HG02981 (cell line): ENCODE data around the gene SERGEF.

Experiments used
- ATAC-seq: cut with Tn5 transposase; IDR thresholded peaks from one replicate; pipeline ENCODE4 v1.9.1; 2021; ENCODE audit warnings: mild to moderate bottlenecking, moderate library complexity; ENCODE audit not compliant: unreplicated experiment

The SERGEF gene

DNA sequence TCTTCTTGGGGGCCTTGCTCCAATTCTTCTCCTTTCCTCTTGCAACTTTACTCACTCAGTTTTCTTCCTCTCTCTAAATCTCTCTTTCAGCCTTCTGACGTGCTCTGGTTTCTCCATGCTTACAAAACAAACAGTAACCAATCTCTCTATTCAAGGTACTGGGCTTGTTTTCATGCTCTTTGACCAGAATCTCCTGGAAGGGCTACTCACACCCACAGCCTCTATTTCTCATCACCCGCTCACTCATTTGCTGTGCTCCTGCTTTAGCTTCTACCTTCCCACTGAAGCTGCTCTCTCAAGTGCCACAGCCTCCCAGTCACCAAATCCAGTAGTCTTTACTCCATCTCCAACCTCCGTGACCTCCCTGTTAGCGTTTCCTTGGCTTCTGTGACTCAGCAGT lies 60.4 kb downstream of the SERGEF start:
- no peak for ATAC-seq

- ATAC-seq, result no peak
Observed at GRCh38 chr11:17951685-17952388, 61.0 kb downstream of the SERGEF start.

DNA sequence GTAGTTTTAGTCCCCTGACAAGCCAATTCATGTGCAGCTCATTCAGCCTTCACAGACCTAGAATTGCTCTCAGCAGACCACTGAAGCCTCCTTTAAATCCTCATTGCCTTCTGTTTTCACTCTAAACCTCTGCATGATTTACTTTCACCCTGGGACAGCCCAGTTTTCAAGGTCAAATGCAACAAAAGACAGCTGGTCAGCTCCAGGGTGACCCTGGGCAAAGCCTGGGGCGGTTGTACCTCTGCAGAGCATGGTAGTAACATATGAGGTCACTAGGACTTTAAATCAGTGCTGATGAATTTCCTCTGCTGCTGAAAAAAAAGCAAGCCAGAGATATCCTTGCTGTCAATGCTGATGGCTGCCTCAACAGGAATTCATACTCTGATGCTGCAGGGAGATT lies 62.2 kb downstream of the SERGEF start:
- ATAC-seq, result no peak

- ATAC-seq, result no peak
Observed at GRCh38 chr11:17948296-17948695, 64.6 kb downstream of the SERGEF start.

DNA sequence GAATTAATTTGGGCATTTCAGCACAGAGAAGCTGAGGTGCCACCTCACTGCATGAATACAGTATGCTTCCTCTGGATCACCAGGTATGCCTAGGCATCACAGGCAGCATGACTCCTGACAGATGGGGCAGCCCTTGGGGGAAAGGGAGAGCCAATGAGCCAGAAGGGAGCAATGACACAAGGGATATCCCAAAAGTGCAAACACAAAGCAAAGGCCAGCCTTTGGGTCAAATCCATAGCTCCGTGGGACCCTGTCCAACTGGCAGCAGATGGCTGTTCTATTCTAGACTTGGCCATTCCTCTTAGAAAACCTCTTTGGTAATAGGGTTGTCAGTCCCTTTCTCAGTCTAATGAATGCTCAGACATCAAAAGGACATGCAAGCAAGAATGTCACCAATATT lies 73.3 kb downstream of the SERGEF start:
- ATAC-seq, result no peak

DNA sequence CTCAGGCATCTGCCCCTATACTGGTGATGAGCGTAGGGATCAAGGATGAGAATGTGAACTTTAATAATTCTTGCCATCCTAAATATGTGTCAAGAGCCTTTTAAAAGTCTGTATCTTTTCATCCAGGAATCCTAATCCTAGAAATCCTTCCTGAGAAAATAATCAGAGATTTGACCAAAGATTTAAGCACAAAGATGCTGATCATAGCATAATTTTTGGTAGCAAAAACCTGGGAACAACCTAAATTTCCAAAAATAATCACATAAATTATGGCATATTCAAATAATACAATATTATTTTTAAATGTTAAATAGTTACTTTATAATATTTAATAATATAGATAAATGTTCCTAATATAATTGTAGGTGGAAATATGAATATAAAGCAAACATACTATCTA lies 76.1 kb downstream of the SERGEF start:
- ATAC-seq, result no peak

DNA sequence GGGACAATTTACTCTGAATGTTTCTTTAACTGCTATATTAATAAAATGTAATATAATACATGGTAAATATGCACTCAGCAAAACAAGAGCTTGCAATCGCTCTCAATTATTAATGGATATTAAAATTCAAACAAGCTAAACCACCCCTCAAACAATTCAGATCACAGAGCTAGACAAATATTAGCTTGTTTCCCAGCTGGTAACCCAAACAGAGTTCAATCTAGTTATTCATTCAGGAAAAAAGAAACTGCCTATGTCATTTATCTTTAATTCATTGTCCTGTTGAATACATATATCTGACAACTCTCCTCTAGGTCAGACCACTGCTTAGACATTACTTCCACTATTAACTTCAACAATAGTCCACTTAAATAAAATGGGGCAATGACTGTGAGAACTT lies 78.7 kb downstream of the SERGEF start:
- no peak for ATAC-seq

- ATAC-seq, result no peak
Observed at GRCh38 chr11:17933708-17934107, 79.1 kb downstream of the SERGEF start.

GRCh38 chr11:17932472-17932871 lies 80.4 kb downstream of the SERGEF start:
- no peak for ATAC-seq

GRCh38 chr11:17931595-17931994 lies 81.3 kb downstream of the SERGEF start:
- ATAC-seq, result no peak

GRCh38 chr11:17930544-17931125 lies 82.2 kb downstream of the SERGEF start:
- no peak for ATAC-seq

GRCh38 chr11:17929171-17929570 lies 83.7 kb downstream of the SERGEF start:
- no peak for ATAC-seq

DNA sequence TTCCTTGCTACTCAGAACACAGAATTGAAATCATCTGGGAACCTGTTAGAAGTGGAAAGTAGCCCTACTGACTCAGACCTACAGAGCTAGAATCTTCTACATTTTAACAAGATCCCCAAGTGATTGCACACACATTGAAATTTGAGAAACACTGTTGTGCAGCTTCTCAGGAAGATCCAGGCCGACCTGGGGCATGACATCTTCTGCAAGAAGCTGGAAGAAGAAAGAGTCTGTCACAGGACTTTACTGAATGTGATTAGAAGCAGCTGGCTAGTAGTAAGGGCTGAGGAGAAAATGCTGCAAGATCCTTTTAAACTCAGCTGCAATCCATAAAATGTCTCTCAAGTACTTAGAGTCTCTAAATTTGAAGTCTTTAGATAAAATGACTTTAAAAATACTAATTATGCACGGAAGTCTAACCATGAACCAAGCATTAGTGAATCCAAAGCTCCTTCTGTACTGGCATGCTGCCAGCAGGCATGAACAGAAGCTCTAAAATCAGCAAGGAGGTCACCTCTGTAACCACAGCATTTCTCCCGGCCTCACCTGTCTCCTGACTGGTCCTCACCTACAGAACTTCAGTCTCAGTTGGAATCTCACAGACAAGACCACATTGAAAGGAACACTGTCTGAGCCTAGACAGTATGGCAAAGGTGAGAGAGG lies 85.0 kb downstream of the SERGEF start:
- no peak for ATAC-seq

GRCh38 chr11:17927041-17927440 lies 85.8 kb downstream of the SERGEF start:
- ATAC-seq, result no peak

DNA sequence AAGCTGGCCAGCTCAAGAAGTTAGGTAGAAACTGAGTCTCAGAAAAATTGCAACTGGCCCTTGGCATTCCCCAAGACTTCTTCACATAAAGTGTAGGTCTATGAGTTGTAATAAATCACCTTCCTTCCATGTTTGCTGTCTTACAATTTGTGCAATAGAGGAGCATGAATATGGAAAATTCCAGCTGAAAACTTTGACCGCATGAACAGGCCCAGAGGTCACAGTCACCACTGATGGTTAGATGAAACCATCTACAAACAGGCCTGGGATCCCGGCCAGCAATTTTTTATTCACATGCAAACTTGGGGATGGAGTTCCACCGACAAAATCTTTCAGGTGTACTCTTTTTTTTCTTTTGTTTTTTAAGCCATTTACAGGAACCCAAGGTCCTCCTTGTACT lies 88.1 kb downstream of the SERGEF start:
- no peak for ATAC-seq

GRCh38 chr11:17923217-17923616 lies 89.6 kb downstream of the SERGEF start:
- no peak for ATAC-seq

GRCh38 chr11:17922416-17922788 lies 90.4 kb downstream of the SERGEF start:
- no peak for ATAC-seq

- no peak for ATAC-seq
Observed at GRCh38 chr11:17921659-17922415, 91.0 kb downstream of the SERGEF start.

- no peak for ATAC-seq
Observed at GRCh38 chr11:17918049-17918605, 94.7 kb downstream of the SERGEF start.

DNA sequence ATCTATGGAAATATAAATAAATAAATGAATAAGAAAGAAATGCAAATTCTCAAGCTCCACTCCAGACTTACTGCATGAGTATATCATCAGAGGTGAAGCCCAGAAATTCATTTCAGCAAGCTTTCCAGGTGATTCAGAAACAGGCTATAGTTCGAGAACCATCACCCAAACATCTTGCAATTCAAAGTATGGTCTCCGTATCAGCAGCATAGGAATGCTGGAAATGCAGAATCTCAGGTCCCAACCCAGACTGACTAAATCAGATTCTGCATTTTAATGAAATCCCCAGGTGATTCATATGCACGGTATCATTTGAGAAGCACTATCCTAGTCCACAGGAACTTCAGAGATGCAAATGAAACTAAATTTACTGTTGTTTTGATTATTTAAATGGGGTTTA lies 95.3 kb downstream of the SERGEF start:
- no peak for ATAC-seq

DNA sequence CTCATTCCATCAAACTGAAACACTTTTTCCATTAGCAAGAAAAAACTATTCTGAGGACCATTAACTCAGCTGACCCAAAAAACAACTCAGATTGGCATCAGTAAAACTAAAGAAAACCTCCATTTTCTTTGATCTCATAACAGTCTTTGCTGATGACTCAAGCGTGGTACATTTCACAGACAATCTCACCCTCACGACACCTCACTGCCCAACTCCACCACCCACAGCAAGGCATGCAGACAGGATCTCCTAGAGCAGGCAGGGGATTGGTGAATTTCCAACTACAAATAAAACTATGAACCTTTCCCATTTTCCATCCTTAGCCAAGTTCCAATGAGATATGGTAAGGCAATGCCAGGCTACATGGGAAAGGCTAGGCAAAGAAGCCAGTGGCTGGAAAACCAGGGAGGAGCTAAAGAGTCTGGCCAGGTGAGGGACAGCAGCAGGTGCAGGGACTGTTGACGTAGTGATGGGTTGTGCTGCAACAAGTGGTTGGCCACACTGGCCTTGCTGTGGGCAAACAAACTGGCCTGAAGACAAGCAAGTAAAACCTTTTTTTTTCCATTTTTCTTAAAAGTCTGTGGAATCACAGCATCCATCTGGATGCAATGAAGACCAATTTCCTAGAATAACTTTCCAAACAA lies 97.2 kb downstream of the SERGEF start:
- no peak for ATAC-seq
